GM19193 (cell line): ENCODE results near the gene MAEA.

Experiments used
- POLR2A ChIP-seq: IDR thresholded peaks from 4 replicates; pipeline ENCODE4 v1.6.1; 2011; ENCODE audit not compliant: insufficient read depth, insufficient read length; ENCODE audit errors: extremely low read depth

MAEA gene

GRCh38 chr4:1382776-1383727 lies 93.4 kb downstream of the MAEA start:
- no peak for TF ChIP-seq POLR2A

DNA sequence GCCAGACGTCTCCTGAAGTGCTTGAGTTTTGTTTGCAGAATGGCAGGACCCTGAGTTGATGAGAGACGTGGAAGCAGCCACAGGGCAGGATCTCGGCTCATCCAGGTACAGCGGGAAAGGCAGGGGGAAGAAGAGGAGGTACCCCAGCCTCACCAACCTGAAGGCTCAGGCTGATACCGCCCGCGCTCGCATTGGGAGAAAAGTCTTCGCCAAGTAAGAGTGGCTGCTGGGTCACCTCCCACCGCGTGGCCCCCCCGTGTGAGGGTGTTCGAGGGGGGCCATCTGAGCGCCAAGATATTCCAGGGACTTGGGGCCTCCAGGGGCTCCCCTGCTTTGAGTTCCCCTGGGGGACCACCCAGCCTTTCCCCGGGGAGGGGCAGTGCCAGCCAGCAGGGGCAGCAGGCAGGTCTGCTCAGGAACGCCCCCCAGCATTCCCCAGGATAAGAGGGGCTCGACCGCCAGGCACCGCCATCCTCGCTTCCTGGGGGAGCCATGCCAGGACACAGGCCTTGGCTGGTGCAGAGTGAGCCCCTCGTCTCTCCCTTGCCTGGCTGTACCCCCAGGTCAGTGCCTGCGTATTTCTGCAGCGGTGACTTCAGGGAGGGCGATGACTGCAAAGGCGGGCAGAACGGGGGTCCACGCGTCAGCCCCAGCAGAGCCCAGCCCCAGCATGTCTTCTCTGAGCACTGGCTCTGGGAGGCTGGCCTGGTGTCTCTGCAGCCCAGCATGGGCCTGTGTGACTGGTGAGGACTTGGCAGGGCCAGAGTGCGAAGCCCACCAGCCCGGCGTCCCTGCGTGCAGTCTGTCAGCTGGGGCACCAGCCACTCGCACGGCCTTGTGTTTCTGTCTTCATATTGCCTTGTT lies 94.3 kb downstream of the MAEA start:
- no peak for TF ChIP-seq POLR2A

DNA sequence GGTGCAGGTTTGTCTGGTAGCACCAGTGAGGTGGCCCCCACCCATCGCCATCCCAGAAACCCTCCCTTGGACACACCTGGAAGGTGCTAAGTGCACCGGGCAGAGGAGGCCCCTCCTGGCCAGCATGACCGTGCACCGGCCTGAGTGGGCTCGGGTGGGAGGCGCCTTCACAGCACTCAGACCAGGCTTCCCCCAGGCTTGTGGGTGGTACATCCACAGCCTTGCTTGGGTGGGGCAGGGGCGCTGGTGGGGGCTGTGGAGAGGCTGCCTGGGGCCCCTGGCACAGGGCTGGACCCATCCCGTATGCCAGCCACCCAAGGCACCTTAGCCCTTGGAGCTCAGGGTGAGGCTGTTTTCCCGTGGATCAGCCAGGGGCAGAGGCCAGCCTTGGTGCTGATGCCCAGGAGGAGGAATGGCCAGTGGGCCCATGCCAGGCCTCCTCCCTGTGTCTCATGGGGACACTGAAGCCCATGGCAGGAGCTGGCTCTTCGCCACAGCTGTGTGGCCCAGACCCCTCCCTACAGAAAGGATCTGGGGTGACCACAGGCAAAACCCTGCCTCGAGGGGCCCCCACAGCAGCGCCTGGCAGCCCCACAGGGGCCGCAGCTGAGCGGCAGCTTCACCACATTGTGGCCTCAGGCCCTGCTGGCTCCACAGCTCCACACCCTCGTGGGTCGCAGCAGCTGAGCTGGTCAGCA lies 95.1 kb downstream of the MAEA start:
- no peak for TF ChIP-seq POLR2A

GRCh38 chr4:1385373-1386340 lies 96.0 kb downstream of the MAEA start:
- TF ChIP-seq POLR2A: no peak
